GM12872 (cell line): Measurements from ENCODE around the gene GRB7.

Experiments
- TF ChIP-seq, protein P1 (sequence below): IDR thresholded peaks from 3 replicates; pipeline ENCODE4 v1.5.1; 2011; ENCODE audit warnings: low read depth, mild to moderate bottlenecking, low read length, moderate library complexity; ENCODE audit not compliant: insufficient read depth

The GRB7 gene

DNA sequence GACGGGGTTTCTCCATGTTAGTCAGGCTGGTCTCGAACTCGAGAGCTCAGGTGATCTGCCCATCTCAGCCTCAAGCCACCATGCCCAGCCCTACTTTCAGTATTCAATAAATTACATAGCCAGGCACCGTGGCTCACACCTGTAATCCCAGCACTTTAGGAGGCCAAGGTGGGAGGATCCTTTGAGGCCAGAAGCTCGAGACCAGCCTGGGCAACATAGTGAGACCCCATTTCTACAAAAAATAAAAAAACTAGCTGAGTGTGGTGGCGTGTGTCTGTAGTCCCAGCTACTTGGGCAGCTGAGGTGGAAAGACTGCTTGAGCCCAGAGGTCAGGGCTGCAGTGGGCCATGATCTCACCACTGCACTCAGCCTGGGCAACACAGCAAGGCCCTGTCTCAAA, 15.6 kb upstream of the GRB7 start:
- TF ChIP-seq, protein P1, sequence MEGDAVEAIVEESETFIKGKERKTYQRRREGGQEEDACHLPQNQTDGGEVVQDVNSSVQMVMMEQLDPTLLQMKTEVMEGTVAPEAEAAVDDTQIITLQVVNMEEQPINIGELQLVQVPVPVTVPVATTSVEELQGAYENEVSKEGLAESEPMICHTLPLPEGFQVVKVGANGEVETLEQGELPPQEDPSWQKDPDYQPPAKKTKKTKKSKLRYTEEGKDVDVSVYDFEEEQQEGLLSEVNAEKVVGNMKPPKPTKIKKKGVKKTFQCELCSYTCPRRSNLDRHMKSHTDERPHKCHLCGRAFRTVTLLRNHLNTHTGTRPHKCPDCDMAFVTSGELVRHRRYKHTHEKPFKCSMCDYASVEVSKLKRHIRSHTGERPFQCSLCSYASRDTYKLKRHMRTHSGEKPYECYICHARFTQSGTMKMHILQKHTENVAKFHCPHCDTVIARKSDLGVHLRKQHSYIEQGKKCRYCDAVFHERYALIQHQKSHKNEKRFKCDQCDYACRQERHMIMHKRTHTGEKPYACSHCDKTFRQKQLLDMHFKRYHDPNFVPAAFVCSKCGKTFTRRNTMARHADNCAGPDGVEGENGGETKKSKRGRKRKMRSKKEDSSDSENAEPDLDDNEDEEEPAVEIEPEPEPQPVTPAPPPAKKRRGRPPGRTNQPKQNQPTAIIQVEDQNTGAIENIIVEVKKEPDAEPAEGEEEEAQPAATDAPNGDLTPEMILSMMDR, result no peak

- TF ChIP-seq, protein P1, result no peak
Observed at GRCh38 chr17:39722965-39723848, 14.5 kb upstream of the GRB7 start.

GRCh38 chr17:39724731-39725130, 13.0 kb upstream of the GRB7 start:
- TF ChIP-seq, protein P1, result no peak

- TF ChIP-seq, protein P1, result no peak
Observed at GRCh38 chr17:39726617-39727016, 11.1 kb upstream of the GRB7 start.

GRCh38 chr17:39727556-39727955, 10.2 kb upstream of the GRB7 start:
- TF ChIP-seq, protein P1, result no peak

GRCh38 chr17:39729280-39729851, 8.4 kb upstream of the GRB7 start:
- TF ChIP-seq, protein P1, result no peak

DNA sequence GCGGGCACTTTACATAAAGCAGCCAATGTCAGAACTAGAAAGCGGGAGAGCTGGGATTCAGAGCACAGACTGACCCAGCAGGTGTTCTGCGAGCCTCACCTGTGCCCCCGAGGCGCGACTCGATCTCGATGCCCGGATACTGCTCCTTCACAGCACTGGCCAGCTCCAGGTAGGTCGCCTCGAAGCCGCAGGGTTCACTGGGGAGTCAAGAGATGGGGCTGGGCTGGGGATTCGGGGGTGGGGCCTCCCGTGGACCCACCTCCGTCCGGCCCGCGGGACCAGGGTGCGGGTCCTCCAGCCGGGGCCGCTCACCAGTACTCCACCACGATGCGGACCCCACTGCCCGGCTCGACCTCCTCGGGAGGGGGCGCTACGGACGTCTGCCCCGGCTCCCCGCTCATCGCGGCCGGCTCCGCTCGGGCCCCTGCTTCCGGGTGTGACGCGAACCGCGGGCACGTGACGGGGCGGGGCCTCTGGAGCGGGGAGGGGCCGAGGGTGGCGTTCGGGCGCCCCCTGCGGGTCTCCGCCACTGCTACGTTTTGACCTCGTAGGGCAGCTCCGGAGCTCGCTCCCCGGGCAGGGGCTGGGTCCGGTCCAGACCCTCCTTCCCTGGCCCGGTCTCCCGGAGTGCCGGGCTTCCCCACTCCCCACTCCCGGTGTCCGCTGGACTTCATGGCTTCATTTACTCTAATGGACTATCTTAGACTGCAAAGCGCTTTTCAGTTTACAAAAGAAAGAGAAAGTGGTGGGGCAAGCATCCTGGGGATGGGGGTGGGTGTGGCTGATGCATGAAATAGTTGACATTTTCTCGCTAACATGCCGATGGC, 7.4 kb upstream of the GRB7 start, which contains the start of gene MIEN1:
MIEN1 (minus strand) TSS at position 438 of the 827 bp plus-strand sequence; CDS start at position 401, 37 bp downstream.
- TF ChIP-seq, protein P1, result peak; percentile 82
